ENCODE data around the gene OBSCN. TPM values are rescaled to one million over a fixed set of nuclear protein-coding genes. Genes with fewer than 3 reads are reported as not detected.

OBSCN gene
- total RNA-seq, 1 donor from 2014 or later: 22.1 TPM

DNA sequence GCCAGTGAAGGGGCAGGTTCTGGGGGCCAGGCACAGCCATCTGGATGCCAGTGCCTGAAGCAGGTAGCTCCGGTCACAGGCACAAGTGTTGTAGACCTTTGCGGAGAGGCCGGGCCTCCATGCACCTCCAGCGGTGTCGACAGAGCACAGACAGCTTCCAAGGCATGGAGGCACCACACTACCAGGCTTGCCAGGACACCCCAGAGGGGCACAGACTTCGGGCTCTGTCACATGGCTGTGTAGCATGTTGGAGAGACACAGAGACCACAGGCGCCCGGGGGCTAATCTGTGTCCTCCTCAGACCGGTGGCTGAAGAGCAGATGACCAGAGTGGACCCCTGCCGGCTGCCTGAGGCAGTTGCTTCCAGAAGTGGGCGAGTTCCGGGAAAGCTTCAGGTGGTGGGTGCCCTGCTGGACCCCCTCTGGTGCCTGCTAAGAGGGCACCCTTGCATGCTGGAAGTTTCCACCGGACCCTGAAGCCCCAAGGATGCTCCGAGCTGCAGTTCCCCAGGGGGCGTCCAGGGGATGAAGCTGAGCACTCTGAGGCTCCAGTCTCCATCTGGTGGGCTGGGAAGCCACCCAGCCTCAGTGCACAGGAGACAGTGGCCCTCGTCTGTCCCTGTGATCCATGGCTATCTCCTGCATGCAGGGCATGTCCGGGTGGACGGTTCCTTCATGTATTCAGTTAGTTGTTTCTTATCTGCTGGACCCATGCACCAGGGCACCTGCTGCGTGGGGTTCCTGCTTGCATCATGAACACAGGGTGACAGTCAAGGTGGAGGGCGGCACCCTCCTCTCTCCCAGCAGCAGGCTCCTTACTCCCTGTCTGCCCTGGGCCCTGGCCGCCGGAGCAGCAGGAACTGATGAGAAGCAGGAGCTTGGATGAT lies 82.4 kb downstream of the OBSCN start:
- no peaks in the 10 kb centered on the region for H3K4me1 Mint-ChIP-seq (ENCODE audit: low read depth)
- no peaks in the 10 kb centered on the region for H3K9me3 Mint-ChIP-seq
- intact Hi-C loops (cut with micrococcal nuclease): no loop called here
- DNase-seq (ENCODE audit: low spot score): no peak
- no peak overlapping the region for H3K27ac Mint-ChIP-seq
- no peaks in the 10 kb centered on the region for H3K27me3 Mint-ChIP-seq (ENCODE audit: low read depth)
- H3K4me3 Mint-ChIP-seq (ENCODE audit: low read depth): no peak overlapping the region
- H3K36me3 Mint-ChIP-seq (ENCODE audit: low read depth): peaks cover 2% of the 10 kb centered on the region

DNA sequence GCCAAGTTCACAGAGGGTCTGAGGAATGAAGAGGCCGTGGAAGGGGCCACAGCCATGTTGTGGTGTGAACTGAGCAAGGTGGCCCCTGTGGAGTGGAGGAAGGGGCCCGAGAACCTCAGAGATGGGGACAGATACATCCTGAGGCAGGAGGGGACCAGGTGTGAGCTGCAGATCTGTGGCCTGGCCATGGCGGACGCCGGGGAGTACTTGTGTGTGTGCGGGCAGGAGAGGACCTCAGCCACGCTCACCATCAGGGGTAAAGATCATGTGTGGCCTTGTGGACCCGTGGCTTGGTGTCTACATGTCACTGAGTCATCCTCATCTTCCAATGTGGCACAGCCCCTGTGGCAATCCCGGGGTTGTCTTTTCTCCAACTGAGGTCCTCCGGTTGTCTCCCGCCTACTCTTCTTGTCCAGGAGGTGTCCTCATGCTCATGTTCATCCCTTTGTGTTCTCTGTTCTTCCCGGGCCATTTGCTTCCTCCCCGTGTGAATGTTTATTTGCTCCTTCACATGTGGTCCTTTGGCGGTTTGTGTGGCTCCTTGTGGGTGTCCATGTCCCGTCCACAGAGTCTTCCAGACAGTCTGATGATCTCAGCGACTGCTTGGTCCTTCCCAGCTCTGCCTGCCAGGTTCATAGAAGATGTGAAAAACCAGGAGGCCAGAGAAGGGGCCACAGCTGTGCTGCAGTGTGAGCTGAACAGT lies 84.2 kb downstream of the OBSCN start:
- no peak overlapping the region for H3K4me3 Mint-ChIP-seq (ENCODE audit: low read depth)
- intact Hi-C loops (cut with micrococcal nuclease): no loop called here
- peaks cover 2% of the 10 kb centered on the region for H3K9me3 Mint-ChIP-seq
- H3K27me3 Mint-ChIP-seq (ENCODE audit: low read depth): no peaks in the 10 kb centered on the region
- no peaks in the 10 kb centered on the region for H3K4me1 Mint-ChIP-seq (ENCODE audit: low read depth)
- no peak for DNase-seq (ENCODE audit: low spot score)
- peaks cover 2% of the 10 kb centered on the region for H3K36me3 Mint-ChIP-seq (ENCODE audit: low read depth)
- no peak overlapping the region for H3K27ac Mint-ChIP-seq

DNA sequence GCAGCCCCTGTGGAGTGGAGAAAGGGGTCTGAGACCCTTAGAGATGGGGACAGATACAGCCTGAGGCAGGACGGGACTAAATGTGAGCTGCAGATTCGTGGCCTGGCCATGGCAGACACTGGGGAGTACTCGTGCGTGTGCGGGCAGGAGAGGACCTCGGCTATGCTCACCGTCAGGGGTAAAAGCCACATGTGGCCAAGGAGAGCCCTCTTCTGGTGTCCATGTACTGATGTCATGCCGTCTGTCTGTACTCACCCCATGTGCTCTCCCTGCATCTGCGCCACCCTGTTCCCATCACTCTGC lies 84.7 kb downstream of the OBSCN start:
- H3K4me3 Mint-ChIP-seq (ENCODE audit: low read depth): no peak overlapping the region
- no peak overlapping the region for H3K27ac Mint-ChIP-seq
- H3K4me1 Mint-ChIP-seq (ENCODE audit: low read depth): no peaks in the 10 kb centered on the region
- peaks cover 7% of the 10 kb centered on the region for H3K9me3 Mint-ChIP-seq
- intact Hi-C loops (cut with micrococcal nuclease): no loop called here
- no peak for DNase-seq (ENCODE audit: low spot score)
- peaks cover 4% of the 10 kb centered on the region for H3K36me3 Mint-ChIP-seq (ENCODE audit: low read depth)
- no peaks in the 10 kb centered on the region for H3K27me3 Mint-ChIP-seq (ENCODE audit: low read depth)

DNA sequence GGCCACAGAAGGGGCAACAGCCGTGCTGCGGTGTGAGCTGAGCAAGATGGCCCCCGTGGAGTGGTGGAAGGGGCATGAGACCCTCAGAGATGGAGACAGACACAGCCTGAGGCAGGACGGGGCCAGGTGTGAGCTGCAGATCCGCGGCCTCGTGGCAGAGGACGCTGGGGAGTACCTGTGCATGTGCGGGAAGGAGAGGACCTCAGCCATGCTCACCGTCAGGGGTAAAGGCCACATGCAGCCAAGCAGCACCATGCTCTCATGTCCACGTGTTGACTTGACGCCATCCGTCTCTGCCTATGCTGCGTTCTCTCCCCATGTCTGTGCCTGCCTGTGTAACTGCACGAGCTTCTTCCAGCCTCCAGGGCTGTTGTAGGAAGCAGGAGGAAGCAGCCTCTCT lies 85.5 kb downstream of the OBSCN start:
- H3K27ac Mint-ChIP-seq: no peak overlapping the region
- no peak overlapping the region for H3K4me3 Mint-ChIP-seq (ENCODE audit: low read depth)
- no peaks in the 10 kb centered on the region for H3K4me1 Mint-ChIP-seq (ENCODE audit: low read depth)
- H3K9me3 Mint-ChIP-seq: peaks cover 11% of the 10 kb centered on the region
- no peak for DNase-seq (ENCODE audit: low spot score)
- H3K27me3 Mint-ChIP-seq (ENCODE audit: low read depth): no peaks in the 10 kb centered on the region
- intact Hi-C loops (cut with micrococcal nuclease): no loop called here
- H3K36me3 Mint-ChIP-seq (ENCODE audit: low read depth): peaks cover 8% of the 10 kb centered on the region

DNA sequence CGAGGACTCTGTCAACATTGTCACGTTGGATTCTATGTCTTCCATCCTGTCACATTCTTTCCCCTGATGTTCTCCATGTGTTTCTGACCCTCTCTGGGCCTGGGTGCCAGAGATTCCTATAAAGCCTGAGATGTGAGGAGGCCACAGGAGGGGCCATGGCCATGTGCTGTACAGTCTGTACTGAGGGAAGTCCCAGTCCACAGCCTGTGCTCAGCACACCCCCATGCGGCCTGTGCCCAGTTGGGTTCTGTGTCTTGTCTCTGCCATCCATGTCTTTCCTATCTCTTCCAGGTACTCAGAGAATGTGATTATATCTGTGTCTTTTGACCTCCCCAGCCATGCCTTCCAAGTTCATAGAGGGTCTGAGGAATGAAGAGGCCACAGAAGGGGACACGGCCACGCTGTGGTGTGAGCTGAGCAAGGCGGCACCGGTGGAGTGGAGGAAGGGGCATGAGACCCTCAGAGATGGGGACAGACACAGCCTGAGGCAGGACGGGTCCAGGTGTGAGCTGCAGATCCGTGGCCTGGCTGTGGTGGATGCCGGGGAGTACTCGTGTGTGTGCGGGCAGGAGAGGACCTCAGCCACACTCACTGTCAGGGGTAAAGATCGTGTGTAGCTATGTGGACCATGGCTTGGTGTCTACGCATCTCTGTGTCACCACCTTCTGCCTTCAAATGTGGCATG lies 86.1 kb downstream of the OBSCN start:
- no peak overlapping the region for H3K4me3 Mint-ChIP-seq (ENCODE audit: low read depth)
- H3K27me3 Mint-ChIP-seq (ENCODE audit: low read depth): no peaks in the 10 kb centered on the region
- no peak for DNase-seq (ENCODE audit: low spot score)
- peaks cover 11% of the 10 kb centered on the region for H3K9me3 Mint-ChIP-seq
- intact Hi-C loops (cut with micrococcal nuclease): no loop called here
- no peaks in the 10 kb centered on the region for H3K4me1 Mint-ChIP-seq (ENCODE audit: low read depth)
- H3K27ac Mint-ChIP-seq: no peak overlapping the region
- peaks cover 13% of the 10 kb centered on the region for H3K36me3 Mint-ChIP-seq (ENCODE audit: low read depth)

DNA sequence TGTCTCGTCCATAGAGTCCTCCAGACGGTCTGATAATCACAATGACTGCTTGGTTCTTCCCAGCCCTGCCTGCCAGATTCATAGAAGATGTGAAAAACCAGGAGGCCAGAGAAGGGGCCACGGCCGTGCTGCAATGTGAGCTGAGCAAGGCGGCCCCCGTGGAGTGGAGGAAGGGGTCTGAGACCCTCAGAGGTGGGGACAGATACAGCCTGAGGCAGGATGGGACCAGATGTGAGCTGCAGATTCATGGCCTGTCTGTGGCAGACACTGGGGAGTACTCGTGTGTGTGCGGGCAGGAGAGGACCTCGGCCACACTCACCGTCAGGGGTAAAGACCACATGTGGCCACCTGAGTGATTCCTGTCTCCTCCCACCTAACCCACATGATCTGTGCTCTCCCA lies 86.9 kb downstream of the OBSCN start:
- intact Hi-C loops (cut with micrococcal nuclease): no loop called here
- Mint-ChIP-seq H3K4me3 (ENCODE audit: low read depth) (no peak overlapping the region), H3K9me3 (peaks cover 13% of the 10 kb centered on the region), H3K36me3 (ENCODE audit: low read depth) (peaks cover 16% of the 10 kb centered on the region), H3K27ac (no peak overlapping the region), H3K4me1 (ENCODE audit: low read depth) (no peaks in the 10 kb centered on the region), H3K27me3 (ENCODE audit: low read depth) (no peaks in the 10 kb centered on the region)
- no peak for DNase-seq (ENCODE audit: low spot score)

DNA sequence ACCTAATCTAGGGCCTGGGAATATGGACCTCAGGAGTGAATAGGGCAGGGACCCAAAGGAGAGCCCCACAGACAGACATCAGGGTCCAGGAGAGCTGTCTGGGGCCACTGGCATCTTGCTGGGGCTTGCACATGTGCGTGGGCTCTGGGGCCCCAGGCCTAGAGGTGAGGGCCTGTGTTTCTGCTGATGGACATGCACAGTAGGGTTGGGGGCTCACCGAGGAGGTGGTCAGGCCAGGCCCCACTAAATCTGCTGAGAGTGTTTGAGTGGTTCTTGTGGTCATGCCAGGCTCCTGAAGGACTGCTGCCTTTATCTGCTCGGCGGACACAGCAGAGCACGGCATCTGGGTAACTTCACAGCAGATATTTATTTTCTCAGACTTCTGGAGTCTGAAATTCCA lies 87.4 kb downstream of the OBSCN start:
- Mint-ChIP-seq H3K4me3 (ENCODE audit: low read depth) (no peak overlapping the region), H3K9me3 (peaks cover 14% of the 10 kb centered on the region), H3K4me1 (ENCODE audit: low read depth) (no peaks in the 10 kb centered on the region), H3K27ac (no peak overlapping the region), H3K36me3 (ENCODE audit: low read depth) (peaks cover 21% of the 10 kb centered on the region), H3K27me3 (ENCODE audit: low read depth) (no peaks in the 10 kb centered on the region)
- intact Hi-C loops (cut with micrococcal nuclease): no loop called here
- no peak for DNase-seq (ENCODE audit: low spot score)

DNA sequence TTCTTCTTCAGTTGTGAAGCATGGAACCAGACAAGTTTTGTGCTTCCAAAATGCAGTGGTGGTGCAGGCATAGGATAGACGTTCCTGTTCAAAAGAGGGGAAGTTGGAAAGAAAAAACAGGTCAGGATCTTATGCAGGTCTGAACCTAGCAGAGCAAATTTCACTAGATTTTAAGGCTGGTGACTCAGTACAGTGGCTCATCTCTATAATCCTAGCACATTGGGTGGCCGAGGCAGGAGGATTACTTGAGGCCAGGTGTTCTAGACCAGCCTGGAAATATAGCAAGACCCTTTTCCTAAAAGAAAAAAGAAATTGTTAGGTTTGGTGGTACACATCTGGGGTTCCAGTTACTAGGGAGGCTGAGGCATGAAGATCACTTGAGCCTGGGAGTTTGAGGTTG lies 88.1 kb downstream of the OBSCN start:
- Mint-ChIP-seq H3K27ac (no peak overlapping the region), H3K27me3 (ENCODE audit: low read depth) (no peaks in the 10 kb centered on the region), H3K4me3 (ENCODE audit: low read depth) (no peak overlapping the region), H3K9me3 (peaks cover 20% of the 10 kb centered on the region), H3K4me1 (ENCODE audit: low read depth) (no peaks in the 10 kb centered on the region), H3K36me3 (ENCODE audit: low read depth) (peaks cover 27% of the 10 kb centered on the region)
- DNase-seq (ENCODE audit: low spot score): no peak
- intact Hi-C loops (cut with micrococcal nuclease): no loop called here

DNA sequence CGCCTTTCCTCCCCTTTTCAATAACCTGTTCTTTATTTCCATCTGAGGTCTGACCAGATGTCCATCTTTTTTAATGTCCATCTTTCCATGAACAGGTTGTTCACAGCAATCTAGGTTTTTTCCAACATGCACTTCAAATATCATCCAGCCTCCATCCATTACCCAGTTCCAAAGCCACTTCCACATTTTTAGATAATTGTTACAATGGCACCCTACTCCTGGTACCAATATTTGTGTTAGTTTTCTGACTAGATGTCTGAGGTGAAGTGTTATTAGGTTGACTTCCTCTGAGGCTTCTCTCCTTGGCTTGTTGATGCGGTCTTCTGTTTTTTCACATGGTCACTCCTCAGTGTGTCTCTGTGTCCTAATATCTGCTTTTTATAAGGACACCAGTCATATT lies 89.4 kb downstream of the OBSCN start:
- DNase-seq (ENCODE audit: low spot score): no peak
- Mint-ChIP-seq H3K27me3 (ENCODE audit: low read depth) (no peaks in the 10 kb centered on the region), H3K36me3 (ENCODE audit: low read depth) (peaks cover 33% of the 10 kb centered on the region), H3K4me3 (ENCODE audit: low read depth) (no peak overlapping the region), H3K4me1 (ENCODE audit: low read depth) (no peaks in the 10 kb centered on the region), H3K9me3 (peaks cover 33% of the 10 kb centered on the region), H3K27ac (no peak overlapping the region)
- intact Hi-C loops (cut with micrococcal nuclease): no loop called here

DNA sequence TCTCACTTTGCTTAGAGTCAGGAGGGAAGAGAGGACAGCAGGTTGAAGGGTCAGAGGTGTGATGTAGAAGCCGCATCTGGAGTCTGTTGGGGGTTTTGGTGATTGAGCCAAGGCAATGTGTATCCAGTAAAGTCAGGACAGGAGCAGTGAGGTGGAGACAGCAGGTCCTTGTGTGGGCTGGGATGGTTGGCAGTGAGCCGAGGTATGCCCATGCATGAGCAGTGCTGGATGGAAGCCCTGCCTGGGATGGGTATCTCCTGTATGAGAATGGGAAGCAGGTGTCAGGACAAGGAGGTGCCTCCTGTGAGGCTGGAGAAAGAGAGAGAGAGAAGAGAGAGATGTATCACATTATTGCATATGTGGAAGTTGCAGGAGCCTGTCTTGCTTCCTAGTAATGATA lies 90.0 kb downstream of the OBSCN start:
- Mint-ChIP-seq H3K27me3 (ENCODE audit: low read depth) (no peaks in the 10 kb centered on the region), H3K4me1 (ENCODE audit: low read depth) (no peaks in the 10 kb centered on the region), H3K9me3 (peaks cover 38% of the 10 kb centered on the region), H3K36me3 (ENCODE audit: low read depth) (peaks cover 37% of the 10 kb centered on the region), H3K27ac (no peak overlapping the region), H3K4me3 (ENCODE audit: low read depth) (no peak overlapping the region)
- intact Hi-C loops (cut with micrococcal nuclease): no loop called here
- no peak for DNase-seq (ENCODE audit: low spot score)

DNA sequence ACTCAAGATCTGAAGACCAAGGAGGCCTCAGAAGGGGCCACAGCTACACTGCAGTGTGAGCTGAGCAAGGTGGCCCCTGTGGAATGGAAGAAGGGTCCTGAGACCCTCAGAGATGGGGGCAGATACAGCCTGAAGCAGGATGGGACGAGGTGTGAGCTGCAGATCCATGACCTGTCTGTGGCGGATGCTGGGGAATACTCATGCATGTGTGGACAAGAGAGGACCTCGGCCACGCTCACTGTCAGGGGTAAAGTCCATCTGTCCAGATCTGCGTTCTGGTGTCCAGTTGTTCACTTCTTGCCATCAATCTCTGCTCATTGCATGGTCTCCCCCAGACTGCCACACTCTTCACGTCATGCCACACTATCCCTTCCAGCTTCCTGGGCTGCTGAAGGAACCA lies 90.6 kb downstream of the OBSCN start:
- Mint-ChIP-seq H3K9me3 (peaks cover 45% of the 10 kb centered on the region), H3K4me3 (ENCODE audit: low read depth) (no peak overlapping the region), H3K27ac (no peak overlapping the region), H3K4me1 (ENCODE audit: low read depth) (no peaks in the 10 kb centered on the region), H3K36me3 (ENCODE audit: low read depth) (peaks cover 42% of the 10 kb centered on the region), H3K27me3 (ENCODE audit: low read depth) (no peaks in the 10 kb centered on the region)
- DNase-seq (ENCODE audit: low spot score): no peak
- intact Hi-C loops (cut with micrococcal nuclease): no loop called here

DNA sequence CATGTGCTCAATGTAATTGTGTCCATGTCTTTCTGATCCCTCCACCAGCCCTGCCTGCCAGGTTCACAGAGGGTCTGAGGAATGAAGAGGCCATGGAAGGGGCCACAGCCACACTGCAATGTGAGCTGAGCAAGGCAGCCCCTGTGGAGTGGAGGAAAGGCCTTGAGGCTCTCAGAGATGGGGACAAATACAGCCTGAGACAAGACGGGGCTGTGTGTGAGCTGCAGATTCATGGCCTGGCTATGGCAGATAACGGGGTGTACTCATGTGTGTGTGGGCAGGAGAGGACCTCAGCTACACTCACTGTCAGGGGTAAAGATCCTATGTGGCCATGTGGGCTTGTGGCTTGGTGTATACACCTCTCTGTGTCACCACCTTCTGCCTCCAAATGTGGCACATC lies 91.4 kb downstream of the OBSCN start:
- H3K9me3 Mint-ChIP-seq: peaks cover 47% of the 10 kb centered on the region
- intact Hi-C loops (cut with micrococcal nuclease): no loop called here

DNA sequence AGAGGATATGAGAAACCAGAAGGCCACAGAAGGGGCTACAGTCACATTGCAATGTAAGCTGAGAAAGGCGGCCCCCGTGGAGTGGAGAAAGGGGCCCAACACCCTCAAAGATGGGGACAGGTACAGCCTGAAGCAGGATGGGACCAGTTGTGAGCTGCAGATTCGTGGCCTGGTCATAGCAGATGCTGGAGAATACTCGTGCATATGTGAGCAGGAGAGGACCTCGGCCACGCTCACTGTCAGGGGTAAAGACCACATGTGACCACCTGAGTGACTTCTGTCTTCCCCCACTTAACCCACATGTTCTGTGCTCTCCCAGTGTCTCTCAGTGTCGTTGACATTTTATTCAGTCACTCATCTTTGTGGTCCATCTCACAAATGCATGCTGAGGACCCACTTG lies 92.1 kb downstream of the OBSCN start:
- Mint-ChIP-seq H3K4me1 (ENCODE audit: low read depth) (no peaks in the 10 kb centered on the region), H3K9me3 (peaks cover 47% of the 10 kb centered on the region), H3K36me3 (ENCODE audit: low read depth) (peaks cover 44% of the 10 kb centered on the region), H3K4me3 (ENCODE audit: low read depth) (no peak overlapping the region), H3K27ac (no peak overlapping the region), H3K27me3 (ENCODE audit: low read depth) (no peaks in the 10 kb centered on the region)
- intact Hi-C loops (cut with micrococcal nuclease): no loop called here
- no peak for DNase-seq (ENCODE audit: low spot score)

More for the DNA sequence above, 91.4 kb downstream of the OBSCN start:
- Mint-ChIP-seq H3K4me3 (ENCODE audit: low read depth) (no peak overlapping the region), H3K27me3 (ENCODE audit: low read depth) (no peaks in the 10 kb centered on the region), H3K27ac (no peak overlapping the region), H3K4me1 (ENCODE audit: low read depth) (no peaks in the 10 kb centered on the region), H3K36me3 (ENCODE audit: low read depth) (peaks cover 44% of the 10 kb centered on the region)
- no peak for DNase-seq (ENCODE audit: low spot score)

Measured in activated T-helper 2 cell treated with anti-CD3 and anti-CD28 coated beads, Interferon-gamma antibody, Interleukin-2, Interleukin-4, amounts not matched to agents 10 μg/mL and 5 μg/mL and 100 μg/mL, durations not matched to agents 14 hours and 24 hours and 36 hours (primary cell).